Neutrophil (primary cell): ENCODE data around the gene PLK4.

Experiments used
- H3K27ac ChIP-seq: fragments of 200-600 bp; sonication (generic); 2 replicates; pipeline ENCODE4 v1.5.1; 2016; ENCODE audit warnings: mild to moderate bottlenecking, moderate library complexity
- H3K27me3 ChIP-seq: fragments of 200-600 bp; sonication (generic); 2 replicates; pipeline ENCODE4 v1.6.0; 2016; ENCODE audit warnings: mild to moderate bottlenecking
- H3K36me3 ChIP-seq: fragments of 200-600 bp; sonication (generic); 2 replicates; pipeline ENCODE4 v1.5.1; 2017
- H3K4me1 ChIP-seq, 2 experiments: fragments of 200-600 bp in 1 of 2; sonication (generic) in 1 of 2; 1 replicate in 1 of 2; 2 replicates in 1 of 2; pipeline versions ENCODE4 v1.5.1 to v1.6.1; 2013 to 2016; ENCODE audit warnings: low read depth in 1 of 2, low read length in 1 of 2, mild to moderate bottlenecking in 1 of 2, moderate library complexity in 1 of 2; ENCODE audit not compliant: control insufficient read depth in 1 of 2, insufficient read depth in 1 of 2
- H3K4me3 ChIP-seq, 2 experiments: fragments of 200-600 bp in 1 of 2; sonication (generic) in 1 of 2; 1 replicate in 1 of 2; 2 replicates in 1 of 2; pipeline ENCODE4 v1.5.1; 2013 to 2016; ENCODE audit warnings: low read depth in 1 of 2, low read length in 1 of 2, mild to moderate bottlenecking in 1 of 2, moderate library complexity in 1 of 2
- H3K9me3 ChIP-seq: fragments of 200-600 bp; sonication (generic); 2 replicates; pipeline ENCODE4 v1.5.1; 2016
- CTCF ChIP-seq: fragments of 200-600 bp; sonication (generic); IDR thresholded peaks from 2 replicates; pipeline ENCODE4 v1.5.1; 2016; ENCODE audit warnings: antibody characterized with exemption

The PLK4 gene

GRCh38 chr4:127846765-127847164 is 33.9 kb upstream of the PLK4 start:
- no peaks in the 10 kb centered on the region for H3K36me3 ChIP-seq
- H3K27ac ChIP-seq: no peak overlapping the region
- H3K9me3 ChIP-seq: peaks cover 9% of the 10 kb centered on the region
- no peaks in the 10 kb centered on the region for H3K4me1 ChIP-seq
- TF ChIP-seq CTCF: no peak
- no peak overlapping the region for H3K4me3 ChIP-seq
- no peaks in the 10 kb centered on the region for H3K27me3 ChIP-seq

- H3K4me3 ChIP-seq: no peak overlapping the region
- no peaks in the 10 kb centered on the region for H3K36me3 ChIP-seq
- no peak overlapping the region for H3K27ac ChIP-seq
- H3K9me3 ChIP-seq: peaks cover 13% of the 10 kb centered on the region
- no peak for TF ChIP-seq CTCF
- H3K27me3 ChIP-seq: no peaks in the 10 kb centered on the region
- H3K4me1 ChIP-seq: no peaks in the 10 kb centered on the region
These were observed 31.0 kb upstream of the PLK4 start for GRCh38 chr4:127849505-127850234.

GRCh38 chr4:127852661-127853060 is 28.0 kb upstream of the PLK4 start:
- peaks cover 13% of the 10 kb centered on the region for H3K9me3 ChIP-seq
- H3K27me3 ChIP-seq: no peaks in the 10 kb centered on the region
- no peaks in the 10 kb centered on the region for H3K36me3 ChIP-seq
- no peaks in the 10 kb centered on the region for H3K4me1 ChIP-seq
- no peak overlapping the region for H3K27ac ChIP-seq
- TF ChIP-seq CTCF: no peak
- no peak overlapping the region for H3K4me3 ChIP-seq

GRCh38 chr4:127856196-127856812 is 24.4 kb upstream of the PLK4 start:
- Histone ChIP-seq H3K36me3 (no peaks in the 10 kb centered on the region), H3K4me3 (no peak overlapping the region), H3K27ac (no peak overlapping the region), H3K4me1 (no peaks in the 10 kb centered on the region), H3K27me3 (no peaks in the 10 kb centered on the region), H3K9me3 (peaks cover 5% of the 10 kb centered on the region)
- TF ChIP-seq CTCF: no peak

- no peak overlapping the region for H3K27ac ChIP-seq
- no peaks in the 10 kb centered on the region for H3K4me1 ChIP-seq
- H3K4me3 ChIP-seq: no peak overlapping the region
- no peak for TF ChIP-seq CTCF
- peaks cover 5% of the 10 kb centered on the region for H3K9me3 ChIP-seq
- no peaks in the 10 kb centered on the region for H3K27me3 ChIP-seq
- no peaks in the 10 kb centered on the region for H3K36me3 ChIP-seq
These were observed 23.8 kb upstream of the PLK4 start for GRCh38 chr4:127856813-127857447.
